GM12878 (cell line): ENCODE data around the gene RLN2. TPM values are rescaled to one million over a fixed set of nuclear protein-coding genes. Genes with fewer than 3 reads are reported as not detected.
"Not testable (repeated sequence)": the region's sequence is repeated elsewhere in the genome, so short reads cannot be mapped to it uniquely, and the experiment has no call there.

ENCODE experiments used
- ATAC-seq: fragments of 200-7000 bp; cut with Tn5 transposase; 3 replicates; pipeline ENCODE4 v1.9.1; 2020; ENCODE audit warnings: mild to moderate bottlenecking, moderate library complexity
- BruUV-seq: library from RNA; stranded (reverse); fragments of 400-500 nt; replicated peaks from 2 replicates; lab custom pipeline; 2021; lab: Mats Ljungman, UMichigan
- CTCF ChIA-PET: fragments of 300-600 bp; sonication (Branson Sonifier 250); formaldehyde crosslinking; extraction: SDS; loops from one replicate; lab custom pipeline; 2021; ENCODE audit warnings: inconsistent platforms; lab: Yijun Ruan, JAX
- POLR2A ChIA-PET: fragments of 350-600 bp; formaldehyde crosslinking; extraction: SDS; loops from one replicate; lab custom pipeline; 2021; ENCODE audit warnings: inconsistent platforms; lab: Charles Lee
- RAD21 ChIA-PET: fragments of 300-600 bp; sonication (Branson Sonifier 250); formaldehyde crosslinking; loops from one replicate; lab custom pipeline; 2023; ENCODE audit warnings: antibody characterized with exemption; ENCODE audit not compliant: unreplicated experiment; lab: Charles Lee
- SMC1A ChIA-PET: fragments of 300-600 bp; sonication (Branson Sonifier 250); formaldehyde crosslinking; loops from one replicate; lab custom pipeline; 2023; ENCODE audit not compliant: unreplicated experiment, uncharacterized antibody; lab: Charles Lee
- DNase-seq: peaks from one replicate; pipeline ENCODE4 v3.0.0-alpha.2; 2011; ENCODE audit warnings: low read depth, low spot score
- FAIRE-seq: peaks from 3 replicates; lab custom pipeline; 2011; peaks lifted over from hg19 to GRCh38; lab: Jason Lieb, UNC
- H2AFZ ChIP-seq: 2 replicates; pipeline ENCODE4 v1.6.0; 2011; ENCODE audit warnings: low read depth, low read length, control low read depth; ENCODE audit not compliant: control insufficient read depth
- H3K27ac ChIP-seq: 2 replicates; pipeline ENCODE4 v1.5.1; 2011; ENCODE audit warnings: control low read depth; ENCODE audit not compliant: control insufficient read depth, insufficient read depth
- H3K27me3 ChIP-seq, 2 experiments: replicated peaks in 1 of 2; 2 replicates each; pipeline versions ENCODE4 v1.6.0 to v1.6.1; 2011; ENCODE audit warnings: low read length in 1 of 2; ENCODE audit not compliant: control insufficient read depth in 2 of 2, insufficient read depth in 2 of 2
- H3K36me3 ChIP-seq, 2 experiments: 2 replicates each; pipeline ENCODE4 v1.5.1; 2011; ENCODE audit warnings: low read length in 1 of 2; ENCODE audit not compliant: control insufficient read depth in 2 of 2, insufficient read depth in 2 of 2
- H3K4me1 ChIP-seq: 2 replicates; pipeline ENCODE4 v1.6.1; 2011; ENCODE audit warnings: mild to moderate bottlenecking, low read length, moderate library complexity, mixed read lengths; ENCODE audit not compliant: control insufficient read depth, insufficient read depth
- H3K4me2 ChIP-seq: 2 replicates; pipeline ENCODE4 v1.6.0; 2011; ENCODE audit warnings: control low read depth; ENCODE audit not compliant: control insufficient read depth, insufficient read depth
- H3K4me3 ChIP-seq: fragments of 200-600 bp; sonication (generic); 2 replicates; pipeline ENCODE4 v1.5.1; 2016
- H3K79me2 ChIP-seq: 2 replicates; pipeline ENCODE4 v1.6.0; 2011; ENCODE audit warnings: low read length; ENCODE audit not compliant: control insufficient read depth, insufficient read depth
- H3K9ac ChIP-seq: 2 replicates; pipeline ENCODE4 v1.8.0; 2011; ENCODE audit warnings: low read length, control low read depth, mixed read lengths; ENCODE audit not compliant: control insufficient read depth, insufficient read depth
- H3K9me3 ChIP-seq: replicated peaks from 3 replicates; pipeline ENCODE4 v1.5.1; 2011; ENCODE audit warnings: mild to moderate bottlenecking, low read length; ENCODE audit not compliant: control insufficient read depth, insufficient read depth
- H4K20me1 ChIP-seq: 2 replicates; pipeline ENCODE4 v1.6.0; 2011; ENCODE audit not compliant: control insufficient read depth, insufficient read depth
- CTCF ChIP-seq, 3 experiments: IDR thresholded peaks in 2 of 3; conservative IDR thresholded peaks in 1 of 3; 2 replicates each; pipeline ENCODE4 v1.5.1; 2011; ENCODE audit warnings: low read depth in 3 of 3, low read length in 3 of 3, mild to moderate bottlenecking in 3 of 3, control low read depth in 2 of 3, moderate library complexity in 2 of 3, inconsistent platforms in 1 of 3, mixed read lengths in 1 of 3; ENCODE audit not compliant: control insufficient read depth in 2 of 3, insufficient read depth in 1 of 3; ENCODE audit errors: extremely low read depth in 1 of 3
- RAD21 ChIP-seq: IDR thresholded peaks from 2 replicates; pipeline ENCODE4 v1.6.1; 2011; ENCODE audit warnings: mild to moderate bottlenecking, low read depth, low read length, moderate library complexity; ENCODE audit not compliant: insufficient read depth
- TCF7 ChIP-seq: IDR thresholded peaks from 2 replicates; pipeline ENCODE4 v1.6.1; 2014; ENCODE audit warnings: antibody characterized with exemption, borderline replicate concordance
- ZBTB33 ChIP-seq: fragments of 450-650 bp; IDR thresholded peaks from 2 replicates; pipeline ENCODE4 v1.6.1; 2017; ENCODE audit warnings: mild to moderate bottlenecking
- WGBS: methylation state at CpG from one replicate; pipeline ENCODE4 v1.1.6; 2016; ENCODE audit warnings: low lambda C conversion rate; ENCODE audit not compliant: insufficient replicate concordance, insufficient coverage; ENCODE audit errors: missing lambda C conversion rate; 5-methylcytosine and 5-hydroxymethylcytosine counted together
- in situ Hi-C: fragments of 300-500 bp; cut with MboI; formaldehyde crosslinking; loops from 9 replicates; pipeline ENCODE4 v1.14.3; 2018; ENCODE audit warnings: mixed read lengths
- intact Hi-C: fragments of 100-400 bp; cut with micrococcal nuclease; formaldehyde crosslinking; loops from one replicate; pipeline ENCODE4 v1.14.2; 2022; ENCODE audit not compliant: unreplicated experiment
- polyA plus RNA-seq, 11 experiments: library from polyadenylated mRNA; depleted of rRNA in 4 of 11; unstranded in 6 of 11; stranded (reverse) in 5 of 11; fragments of >200 nt; fragmentation: Nextera tagmentation in 4 of 11; fragmentation: Illumina TruSeq in 1 of 11; extraction: Ambion mirVana in 4 of 11; extraction: Trizol in 1 of 11; gene quantifications; 1 replicate in 1 of 11; 2 replicates in 10 of 11; pipeline versions ENCODE4 v1.2.1 to v1.2.3, GENCODE V29; 2011 to 2016; ENCODE audit warnings: inconsistent platforms in 2 of 11, missing spikeins in 2 of 11, low read depth in 1 of 11
- total RNA-seq, 4 experiments: library from RNA; depleted of rRNA in 3 of 4; stranded (reverse); fragments of >200 nt in 3 of 4; fragmentation: Illumina TruSeq in 1 of 4; extraction: Trizol in 1 of 4; gene quantifications; 2 replicates each; pipeline versions ENCODE4 v1.2.1 to v1.2.3, GENCODE V29; 2013 to 2021

RLN2 gene
- total and polyA plus RNA-seq, 10 of the 15 experiments (the other 5 are each of a cell fraction or from before 2014, with no cell fraction given) = 3.3 to 15.7 (median 6.0) TPM

GRCh38 chr9:5321058-5321457, 16.5 kb upstream of the RLN2 start:
- peak; percentile 59; the same call in 2 of the 3 replicates for ATAC-seq
- no peaks in the 10 kb centered on the region for H4K20me1 ChIP-seq

GRCh38 chr9:5316406-5316805, 11.9 kb upstream of the RLN2 start:
- H3K9me3 ChIP-seq, H3K27me3 ChIP-seq, H3K79me2 ChIP-seq, H3K4me2 ChIP-seq, in situ Hi-C loops, POLR2A ChIA-PET, intact Hi-C loops, H2AFZ ChIP-seq, H3K4me3 ChIP-seq, FAIRE-seq, DNase-seq, H4K20me1 ChIP-seq, ATAC-seq, H3K9ac ChIP-seq, BruUV-seq, H3K36me3 ChIP-seq, H3K4me1 ChIP-seq, H3K27ac ChIP-seq, SMC1A ChIA-PET, CTCF ChIA-PET, RAD21 ChIA-PET: not testable (repeated sequence)
- 100% methylated on average over 1 of the region's 1 CpG for WGBS

More at GRCh38 chr9:5321058-5321457, 16.5 kb upstream of the RLN2 start:
- no peak for TF ChIP-seq ZBTB33
- peak; percentile 17 to 29 (median 18); a peak in 4 of 6 replicates for TF ChIP-seq CTCF (IDR thresholded peaks at IDR 0.05 in 2 of 3, conservative IDR thresholded peaks at IDR 0.05 in 1 of 3; ENCODE audit: control insufficient read depth in 2 of 3, extremely low read depth in 1 of 3, insufficient read depth in 1 of 3, low read depth in 3 of 3, low read length in 3 of 3)
- peak; percentile 32; the same call in 1 of the 2 replicates for TF ChIP-seq RAD21
- TF ChIP-seq TCF7 = peak; percentile 62
- TF ChIP-seq, all 136 proteins: peak for 3
- no peak for FAIRE-seq
- no peaks in the 10 kb centered on the region for H3K36me3 ChIP-seq
- H3K79me2 ChIP-seq = no peaks in the 10 kb centered on the region
- ChIA-PET POLR2A (no interaction called here), SMC1A (interaction anchor here (0.6 to 1.8 kb wide), 9 partner anchors 31 to 562 kb away, joined by 3 to 5 read pairs (median 4); no protein-coding TSS in a partner anchor), CTCF (interaction anchor here (0.6 to 1.2 kb wide), 11 partner anchors 53 to 561 kb away, joined by 3 to 5 read pairs (median 3); no protein-coding TSS in a partner anchor), RAD21 (interaction anchor here (0.7 to 1.5 kb wide), 6 partner anchors 76 to 562 kb away, joined by 3 to 6 read pairs (median 3); no protein-coding TSS in a partner anchor)
- 0% methylated on average over 1 of the region's 1 CpG for WGBS
- H3K27me3 ChIP-seq = no peaks in the 10 kb centered on the region
- H3K4me2 ChIP-seq = no peak overlapping the region
- no peaks in the 10 kb centered on the region for H3K4me1 ChIP-seq
- BruUV-seq = no TSS peak
- intact Hi-C loops (no loop called here), in situ Hi-C loops (no loop called here)
- H2AFZ ChIP-seq = no peak overlapping the region
- no peak overlapping the region for H3K4me3 ChIP-seq
- H3K9ac ChIP-seq = no peak overlapping the region
- no peaks in the 10 kb centered on the region; the same call in 2 of the 3 replicates for H3K9me3 ChIP-seq
- H3K27ac ChIP-seq = no peak overlapping the region
- DNase-seq = no peak
